ENCODE measurements around the gene SAMD14. TPM values are rescaled to one million over a fixed set of nuclear protein-coding genes. Genes with fewer than 3 reads are reported as not detected.

SAMD14 gene
- total and polyA plus RNA-seq, 4 donors, result 3.3 to 6.2 (median 4.2) TPM

GRCh38 chr17:50169121-50169764, 39.3 kb upstream of the SAMD14 start:
- Histone ChIP-seq H3K27ac (ENCODE audit: low read depth in 1 of 2, low read length in 1 of 2) (peak overlapping the region in 1 of 2 donors; percentile 2), H3K27me3 (ENCODE audit: control insufficient read depth in 3 of 3, insufficient read depth in 3 of 3, low read length in 2 of 3) (no peaks in the 10 kb centered on the region), H3K4me3 (no peak overlapping the region), H3K4me1 (ENCODE audit: control insufficient read depth in 5 of 5, insufficient read depth in 5 of 5, low read length in 5 of 5) (peaks cover 0 to 12% (median 3%) of the 10 kb centered on the region in 5 donors), H3K36me3 (ENCODE audit: control insufficient read depth in 4 of 4, insufficient read depth in 4 of 4, low read length in 4 of 4) (no peaks in the 10 kb centered on the region), H3K9me3 (ENCODE audit: control insufficient read depth in 4 of 4, insufficient read depth in 3 of 4, low read length in 3 of 4) (no peaks in the 10 kb centered on the region), H3K9ac (ENCODE audit: insufficient read depth in 1 of 2, low read length in 2 of 2) (no peak overlapping the region)
- peak; percentile 66 for TF ChIP-seq CTCF (IDR thresholded peaks at IDR 0.05; ENCODE audit: control extremely low read depth, extremely low read depth)
- ATAC-seq (ENCODE audit: insufficient read depth, low FRiP score) (peak; percentile 66), DNase-seq (peak; percentile 80 to 84 (median 81))
- 26 to 32% methylated on average over 14 of the region's 14 CpGs for WGBS, 2 donors

- 77 to 78% methylated on average over 13 of the region's 13 CpGs for WGBS, 2 donors
- H3K4me3 ChIP-seq, result no peak overlapping the region
- ATAC-seq (ENCODE audit: insufficient read depth, low FRiP score) (no peak), DNase-seq (no peak)
- no peak for TF ChIP-seq CTCF (IDR thresholded peaks at IDR 0.05; ENCODE audit: control extremely low read depth, extremely low read depth)
- H3K9me3 ChIP-seq (ENCODE audit: control insufficient read depth in 4 of 4, insufficient read depth in 3 of 4, low read length in 3 of 4), result no peaks in the 10 kb centered on the region
- peaks cover 0 to 7% (median 3%) of the 10 kb centered on the region in 5 donors for H3K4me1 ChIP-seq (ENCODE audit: control insufficient read depth in 5 of 5, insufficient read depth in 5 of 5, low read length in 5 of 5)
- no peaks in the 10 kb centered on the region for H3K36me3 ChIP-seq (ENCODE audit: control insufficient read depth in 4 of 4, insufficient read depth in 4 of 4, low read length in 4 of 4)
- no peaks in the 10 kb centered on the region for H3K27me3 ChIP-seq (ENCODE audit: control insufficient read depth in 3 of 3, insufficient read depth in 3 of 3, low read length in 2 of 3)
- H3K9ac ChIP-seq (ENCODE audit: insufficient read depth in 1 of 2, low read length in 2 of 2), result no peak overlapping the region
- no peak overlapping the region for H3K27ac ChIP-seq (ENCODE audit: low read depth in 1 of 2, low read length in 1 of 2)
Observed at GRCh38 chr17:50168319-50168718, 38.4 kb upstream of the SAMD14 start.

- no peak overlapping the region for H3K4me3 ChIP-seq
- no peak for DNase-seq
- ATAC-seq (ENCODE audit: insufficient read depth, low FRiP score), result no peak
- no peaks in the 10 kb centered on the region for H3K9me3 ChIP-seq (ENCODE audit: control insufficient read depth in 4 of 4, insufficient read depth in 3 of 4, low read length in 3 of 4)
- H3K36me3 ChIP-seq (ENCODE audit: control insufficient read depth in 4 of 4, insufficient read depth in 4 of 4, low read length in 4 of 4), result no peaks in the 10 kb centered on the region
- WGBS, 2 donors, result 91 to 94% methylated on average over 19 of the region's 19 CpGs
- H3K27ac ChIP-seq (ENCODE audit: low read depth in 1 of 2, low read length in 1 of 2), result peak overlapping the region in 1 of 2 donors; percentile 56
- H3K27me3 ChIP-seq (ENCODE audit: control insufficient read depth in 3 of 3, insufficient read depth in 3 of 3, low read length in 2 of 3), result no peaks in the 10 kb centered on the region
- TF ChIP-seq CTCF (IDR thresholded peaks at IDR 0.05; ENCODE audit: control extremely low read depth, extremely low read depth), result no peak
- H3K9ac ChIP-seq (ENCODE audit: insufficient read depth in 1 of 2, low read length in 2 of 2), result no peak overlapping the region
- H3K4me1 ChIP-seq (ENCODE audit: control insufficient read depth in 5 of 5, insufficient read depth in 5 of 5, low read length in 5 of 5), result peaks cover 0 to 4% (median 3%) of the 10 kb centered on the region in 5 donors
Observed at GRCh38 chr17:50167371-50167770, 37.4 kb upstream of the SAMD14 start.

Measured in lung (tissue), 12 donors.